Vagina (tissue), 2 donors: ENCODE data around the gene CD200R1L.

Experiments
- POLR2A ChIP-seq, 2 donors: fragments of 450-650 bp; IDR thresholded peaks; one replicate each; pipeline ENCODE4 v1.6.1; 2017; ENCODE audit warnings: antibody characterized with exemption in 2 of 2, mild to moderate bottlenecking in 2 of 2, moderate library complexity in 2 of 2
- POLR2AphosphoS5 ChIP-seq, 2 donors: sonication (generic); formaldehyde crosslinking; IDR thresholded peaks; one replicate each; pipeline ENCODE4 v1.9.0; 2017; ENCODE audit warnings: antibody characterized with exemption in 2 of 2, mild to moderate bottlenecking in 2 of 2, low read depth in 1 of 2; ENCODE audit not compliant: insufficient read depth in 1 of 2
- TF ChIP-seq, protein P1 (sequence below), 3 experiments: fragments of 450-650 bp in 2 of 3; fragments of 200-600 bp in 1 of 3; sonication (generic) in 1 of 3; IDR thresholded peaks; one replicate each; pipeline ENCODE4 v1.5.1; 2017 to 2019; ENCODE audit warnings: antibody characterized with exemption in 3 of 3, mild to moderate bottlenecking in 2 of 3, moderate library complexity in 2 of 3

DNA sequence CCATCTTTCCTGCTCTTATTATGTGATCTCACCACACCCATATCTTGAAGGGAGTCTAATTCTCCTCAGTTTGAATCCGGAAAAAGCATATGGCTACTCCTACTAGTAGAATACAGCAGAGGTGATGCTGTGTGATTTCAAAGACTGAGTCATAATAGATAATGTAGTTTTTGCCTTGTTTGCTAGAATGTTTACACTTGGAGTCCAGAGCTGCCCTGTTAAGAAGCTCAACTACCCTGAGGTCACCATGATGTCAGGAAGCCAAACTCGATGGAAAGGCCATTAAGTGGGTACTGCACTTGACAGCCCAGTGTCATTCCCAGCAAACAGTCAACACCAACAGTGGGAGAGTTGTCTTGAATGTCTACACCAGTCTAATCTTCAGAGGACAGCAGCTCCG is 56.9 kb downstream of the CD200R1L start:
- TF ChIP-seq, protein P1, sequence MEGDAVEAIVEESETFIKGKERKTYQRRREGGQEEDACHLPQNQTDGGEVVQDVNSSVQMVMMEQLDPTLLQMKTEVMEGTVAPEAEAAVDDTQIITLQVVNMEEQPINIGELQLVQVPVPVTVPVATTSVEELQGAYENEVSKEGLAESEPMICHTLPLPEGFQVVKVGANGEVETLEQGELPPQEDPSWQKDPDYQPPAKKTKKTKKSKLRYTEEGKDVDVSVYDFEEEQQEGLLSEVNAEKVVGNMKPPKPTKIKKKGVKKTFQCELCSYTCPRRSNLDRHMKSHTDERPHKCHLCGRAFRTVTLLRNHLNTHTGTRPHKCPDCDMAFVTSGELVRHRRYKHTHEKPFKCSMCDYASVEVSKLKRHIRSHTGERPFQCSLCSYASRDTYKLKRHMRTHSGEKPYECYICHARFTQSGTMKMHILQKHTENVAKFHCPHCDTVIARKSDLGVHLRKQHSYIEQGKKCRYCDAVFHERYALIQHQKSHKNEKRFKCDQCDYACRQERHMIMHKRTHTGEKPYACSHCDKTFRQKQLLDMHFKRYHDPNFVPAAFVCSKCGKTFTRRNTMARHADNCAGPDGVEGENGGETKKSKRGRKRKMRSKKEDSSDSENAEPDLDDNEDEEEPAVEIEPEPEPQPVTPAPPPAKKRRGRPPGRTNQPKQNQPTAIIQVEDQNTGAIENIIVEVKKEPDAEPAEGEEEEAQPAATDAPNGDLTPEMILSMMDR (IDR thresholded peaks at IDR 0.05) = no peak
- TF ChIP-seq POLR2AphosphoS5 (IDR thresholded peaks at IDR 0.05; ENCODE audit: insufficient read depth in 1 of 2, low read depth in 1 of 2) = no peak
- no peak for TF ChIP-seq POLR2A (IDR thresholded peaks at IDR 0.05)
